ENCODE results near the gene P2RY8. TPM values are rescaled to one million over a fixed set of nuclear protein-coding genes. Genes with fewer than 3 reads are reported as not detected.

Gene P2RY8
- total and polyA plus RNA-seq, 8 donors, result 0.35 to 1.4 (median 0.51) TPM

GRCh38 chrX:1521459-1521956 is 15.5 kb downstream of the P2RY8 start:
- FAIRE-seq (no peak), ATAC-seq (peak in 1 of 4 donors; percentile 39), DNase-seq (no peak)
- H3K36me3 ChIP-seq, result no peaks in the 10 kb centered on the region
- H3K27me3 ChIP-seq, result no peaks in the 10 kb centered on the region
- no peak overlapping the region for H3K27ac ChIP-seq
- 44 to 45% methylated on average over 13 of the region's 13 CpGs for WGBS, 2 donors
- no peaks in the 10 kb centered on the region for H3K4me1 ChIP-seq
- TF ChIP-seq CTCF (IDR thresholded peaks at IDR 0.05), result no peak
- intact Hi-C loops (cut with DNase I), result no loop called here
- no peak overlapping the region for H3K4me3 ChIP-seq
- H3K9me3 ChIP-seq, result no peaks in the 10 kb centered on the region

- TF ChIP-seq CTCF (IDR thresholded peaks at IDR 0.05), result no peak
- FAIRE-seq, result no peak
- no peaks in the 10 kb centered on the region for H3K36me3 ChIP-seq
- DNase-seq, result no peak
- H3K27me3 ChIP-seq, result no peaks in the 10 kb centered on the region
- intact Hi-C loops (cut with DNase I), result no loop called here
- H3K27ac ChIP-seq, result no peak overlapping the region
- no peaks in the 10 kb centered on the region for H3K9me3 ChIP-seq
- H3K4me3 ChIP-seq, result no peak overlapping the region
- H3K4me1 ChIP-seq, result no peaks in the 10 kb centered on the region
- ATAC-seq, result no peak
- 46 to 78% methylated on average over 2 of the region's 2 CpGs for WGBS, 2 donors
These were observed 16.6 kb downstream of the P2RY8 start for GRCh38 chrX:1520350-1520749.

GRCh38 chrX:1519022-1519497 is 17.9 kb downstream of the P2RY8 start:
- H3K27ac ChIP-seq, result no peak overlapping the region
- FAIRE-seq (no peak), ATAC-seq (no peak), DNase-seq (no peak)
- no peak overlapping the region for H3K4me3 ChIP-seq
- intact Hi-C loops (cut with DNase I), result no loop called here
- H3K27me3 ChIP-seq, result no peaks in the 10 kb centered on the region
- 89 to 94% methylated on average over 2 of the region's 2 CpGs for WGBS, 2 donors
- no peaks in the 10 kb centered on the region for H3K4me1 ChIP-seq
- no peaks in the 10 kb centered on the region for H3K36me3 ChIP-seq
- no peaks in the 10 kb centered on the region for H3K9me3 ChIP-seq
- no peak for TF ChIP-seq CTCF (IDR thresholded peaks at IDR 0.05)

GRCh38 chrX:1518512-1518911 is 18.5 kb downstream of the P2RY8 start:
- H3K4me3 ChIP-seq, result no peak overlapping the region
- no peak overlapping the region for H3K27ac ChIP-seq
- DNase-seq (no peak), FAIRE-seq (no peak), ATAC-seq (no peak)
- 85% methylated on average over 1 of the region's 1 CpG for WGBS, 2 donors
- intact Hi-C loops (cut with DNase I), result no loop called here
- H3K36me3 ChIP-seq, result no peaks in the 10 kb centered on the region
- H3K4me1 ChIP-seq, result no peaks in the 10 kb centered on the region
- H3K27me3 ChIP-seq, result no peaks in the 10 kb centered on the region
- TF ChIP-seq CTCF (IDR thresholded peaks at IDR 0.05), result no peak
- no peaks in the 10 kb centered on the region for H3K9me3 ChIP-seq

GRCh38 chrX:1516596-1517104 is 20.3 kb downstream of the P2RY8 start:
- DNase-seq, result no peak
- no peak for ATAC-seq
- Histone ChIP-seq H3K27me3 (no peaks in the 10 kb centered on the region), H3K9me3 (no peaks in the 10 kb centered on the region), H3K4me1 (no peaks in the 10 kb centered on the region), H3K36me3 (no peaks in the 10 kb centered on the region), H3K4me3 (no peak overlapping the region), H3K27ac (no peak overlapping the region)
- TF ChIP-seq CTCF (IDR thresholded peaks at IDR 0.05), result no peak
- whole genome bisulfite sequencing, 2 donors, result 51 to 62% methylated on average over 9 of the region's 9 CpGs
- intact Hi-C loops (cut with DNase I), result no loop called here
- no peak for FAIRE-seq
